ENCODE data around the gene NAV2. TPM values are rescaled to one million over a fixed set of nuclear protein-coding genes. Genes with fewer than 3 reads are reported as not detected.

The NAV2 gene
- total RNA-seq, 1 donor from 2014 or later = 44.8 TPM

GRCh38 chr11:20117291-20117690 lies 404.7 kb downstream of the NAV2 start:
- no peaks in the 10 kb centered on the region for H3K27me3 ChIP-seq
- H3K4me1 ChIP-seq = peaks cover 9% of the 10 kb centered on the region
- ATAC-seq = no peak
- no peak for DNase-seq
- intact Hi-C loops (cut with DNase I) = no loop called here
- no peaks in the 10 kb centered on the region for H3K9me3 ChIP-seq
- H3K27ac ChIP-seq = no peak overlapping the region
- no peak for TF ChIP-seq CTCF (IDR thresholded peaks at IDR 0.05)
- H3K4me3 ChIP-seq = no peak overlapping the region
- H3K36me3 ChIP-seq = peaks cover 46% of the 10 kb centered on the region

- DNase-seq (no peak), ATAC-seq (no peak)
- Histone ChIP-seq H3K9me3 (no peaks in the 10 kb centered on the region), H3K36me3 (peaks cover 46% of the 10 kb centered on the region), H3K27me3 (no peaks in the 10 kb centered on the region), H3K27ac (no peak overlapping the region), H3K4me1 (no peaks in the 10 kb centered on the region), H3K4me3 (no peak overlapping the region)
- no peak for TF ChIP-seq CTCF (IDR thresholded peaks at IDR 0.05)
- intact Hi-C loops (cut with DNase I) = no loop called here
These were observed 405.6 kb downstream of the NAV2 start for GRCh38 chr11:20118209-20118608.

- H3K27ac ChIP-seq = no peak overlapping the region
These were observed 406.7 kb downstream of the NAV2 start for GRCh38 chr11:20119315-20119714.

GRCh38 chr11:20120134-20120925 lies 407.7 kb downstream of the NAV2 start:
- Histone ChIP-seq H3K27ac (no peak overlapping the region), H3K4me3 (no peak overlapping the region), H3K9me3 (no peaks in the 10 kb centered on the region), H3K36me3 (peaks cover 37% of the 10 kb centered on the region), H3K4me1 (no peaks in the 10 kb centered on the region), H3K27me3 (no peaks in the 10 kb centered on the region)
- intact Hi-C loops (cut with DNase I) = loop anchor here (10.0 kb wide), 1 partner anchor 234 kb away; no protein-coding TSS in a partner anchor
- DNase-seq = no peak
- TF ChIP-seq CTCF (IDR thresholded peaks at IDR 0.05) = no peak
- no peak for ATAC-seq

More at GRCh38 chr11:20119315-20119714, 406.7 kb downstream of the NAV2 start:
- intact Hi-C loops (cut with DNase I) = no loop called here
- Histone ChIP-seq H3K4me1 (no peaks in the 10 kb centered on the region), H3K36me3 (peaks cover 46% of the 10 kb centered on the region), H3K9me3 (no peaks in the 10 kb centered on the region), H3K27me3 (no peaks in the 10 kb centered on the region), H3K4me3 (no peak overlapping the region)
- TF ChIP-seq CTCF (IDR thresholded peaks at IDR 0.05) = no peak
- DNase-seq (no peak), ATAC-seq (no peak)

- peaks cover 22% of the 10 kb centered on the region for H3K36me3 ChIP-seq
- ATAC-seq (no peak), DNase-seq (no peak)
- no peak overlapping the region for H3K27ac ChIP-seq
- no peaks in the 10 kb centered on the region for H3K4me1 ChIP-seq
- TF ChIP-seq CTCF (IDR thresholded peaks at IDR 0.05) = no peak
- no peaks in the 10 kb centered on the region for H3K27me3 ChIP-seq
- intact Hi-C loops (cut with DNase I) = loop anchor here (10.0 kb wide), 1 partner anchor 233 kb away; no protein-coding TSS in a partner anchor
- H3K4me3 ChIP-seq = no peak overlapping the region
- H3K9me3 ChIP-seq = no peaks in the 10 kb centered on the region
These were observed 409.5 kb downstream of the NAV2 start for GRCh38 chr11:20122131-20122530.

All from upper lobe of right lung (tissue), 1 donor.